A549 (cell line): Measurements from ENCODE around the gene CNTN5. TPM values are rescaled to one million over a fixed set of nuclear protein-coding genes. Genes with fewer than 3 reads are reported as not detected.

Experiments
- ATAC-seq, 2 experiments: fragments of 200-7000 bp in 1 of 2; fragments of >200 bp in 1 of 2; cut with Nextera tagmentation in 1 of 2; cut with Tn5 transposase in 1 of 2; 3 replicates each; pipeline versions ENCODE4 v1.8.0 to v1.9.1; 2018 to 2020; ENCODE audit warnings: mild to moderate bottlenecking in 1 of 2, moderate library complexity in 1 of 2
- CTCF ChIA-PET: fragments of 300-600 bp; sonication (Branson Sonifier 250); formaldehyde crosslinking; extraction: SDS; loops from one replicate; lab custom pipeline; 2021; ENCODE audit warnings: antibody characterized with exemption, inconsistent platforms; lab: Yijun Ruan, JAX
- POLR2A ChIA-PET: fragments of 350-600 bp; formaldehyde crosslinking; extraction: SDS; loops from one replicate; lab custom pipeline; 2021; ENCODE audit warnings: antibody characterized with exemption, inconsistent platforms; lab: Yijun Ruan, JAX
- DNase-seq, 2 experiments: peaks; one replicate each; pipeline versions ENCODE4 v3.0.0 to v3.0.0-alpha.2; 2011 to 2016; ENCODE audit warnings: low read depth in 1 of 2, low spot score in 1 of 2
- FAIRE-seq: peaks from 2 replicates; lab custom pipeline; 2011; peaks lifted over from hg19 to GRCh38; lab: Jason Lieb, UNC
- H3K27ac ChIP-seq, 2 experiments: fragments of >200 bp; sonication (Bioruptor Twin); formaldehyde crosslinking; 3 replicates each; pipeline ENCODE4 v1.5.1; 2016 to 2017
- H3K4me1 ChIP-seq: fragments of >200 bp; sonication (Bioruptor Twin); formaldehyde crosslinking; 3 replicates; pipeline ENCODE4 v1.6.1; 2016
- H3K4me2 ChIP-seq: fragments of >200 bp; sonication (Bioruptor Twin); formaldehyde crosslinking; 3 replicates; pipeline ENCODE4 v1.6.1; 2016
- H3K4me3 ChIP-seq: fragments of >200 bp; sonication (Bioruptor Twin); formaldehyde crosslinking; 3 replicates; pipeline ENCODE4 v1.5.1; 2016
- H3K9me3 ChIP-seq: fragments of >200 bp; sonication (Bioruptor Twin); formaldehyde crosslinking; 3 replicates; pipeline ENCODE4 v1.6.1; 2016
- ATOH8 ChIP-seq: fragments of 250-450 bp; sonication (Bioruptor Pico); IDR thresholded peaks from 2 replicates; pipeline ENCODE4 v1.5.0; 2020; ENCODE audit warnings: low read depth, mild to moderate bottlenecking, moderate library complexity
- CTCF ChIP-seq: fragments of >200 bp; sonication (Bioruptor Twin); formaldehyde crosslinking; IDR thresholded peaks from 3 replicates; pipeline ENCODE4 v1.5.1; 2016
- E2F6 ChIP-seq: IDR thresholded peaks from 2 replicates; pipeline ENCODE4 v1.6.1; 2012; ENCODE audit warnings: low read depth, borderline replicate concordance
- EP300 ChIP-seq, 2 experiments: fragments of >200 bp; sonication (Bioruptor Twin); formaldehyde crosslinking; IDR thresholded peaks; 2 replicates in 1 of 2; 3 replicates in 1 of 2; pipeline ENCODE4 v1.6.1; 2016 to 2017
- ESRRA ChIP-seq: fragments of 150-350 bp; IDR thresholded peaks from 2 replicates; pipeline ENCODE4 v1.6.1; 2014; ENCODE audit warnings: mild to moderate bottlenecking, low read length, borderline replicate concordance
- KDM1A ChIP-seq: fragments of 200-600 bp; sonication (generic); IDR thresholded peaks from 2 replicates; pipeline ENCODE4 v1.6.1; 2016; ENCODE audit warnings: low read depth, mild to moderate bottlenecking
- MAFK ChIP-seq: fragments of 450-650 bp; IDR thresholded peaks from 2 replicates; pipeline ENCODE4 v1.6.1; 2014; ENCODE audit not compliant: partially characterized antibody
- NFE2L2 ChIP-seq: fragments of 150-350 bp; conservative IDR thresholded peaks from 2 replicates; pipeline ENCODE4 v1.6.1; 2014; ENCODE audit warnings: low read length
- NPAS2 ChIP-seq: fragments of 250-450 bp; sonication (Bioruptor Pico); IDR thresholded peaks from 2 replicates; pipeline ENCODE4 v1.8.0; 2022; ENCODE audit warnings: mild to moderate bottlenecking, moderate library complexity, borderline replicate concordance
- POLR2A ChIP-seq: IDR thresholded peaks from 2 replicates; pipeline ENCODE4 v1.6.1; 2012; ENCODE audit warnings: mild to moderate bottlenecking, low read length
- POLR2AphosphoS2 ChIP-seq: conservative IDR thresholded peaks from 2 replicates; pipeline ENCODE4 v1.6.1; 2012; ENCODE audit warnings: low read length, improper control_type of control experiment, inconsistent platforms
- RCOR1 ChIP-seq: fragments of 150-350 bp; IDR thresholded peaks from 2 replicates; pipeline ENCODE4 v1.6.1; 2014; ENCODE audit warnings: antibody characterized with exemption, low read length, low read depth
- SMC3 ChIP-seq: fragments of >200 bp; sonication (Bioruptor Twin); formaldehyde crosslinking; IDR thresholded peaks from 3 replicates; pipeline ENCODE4 v1.6.1; 2018; ENCODE audit warnings: inconsistent platforms
- ZC3H11A ChIP-seq: fragments of 450-650 bp; IDR thresholded peaks from 2 replicates; pipeline ENCODE4 v1.6.1; 2014; ENCODE audit warnings: antibody characterized with exemption, mild to moderate bottlenecking
- ZFP36 ChIP-seq: fragments of 450-650 bp; IDR thresholded peaks from 2 replicates; pipeline ENCODE4 v1.6.1; 2014; ENCODE audit warnings: borderline replicate concordance; ENCODE audit not compliant: partially characterized antibody
- ZSCAN20 ChIP-seq: fragments of 250-450 bp; sonication (Bioruptor Pico); IDR thresholded peaks from 2 replicates; pipeline ENCODE4 v1.8.0; 2022; ENCODE audit warnings: mild to moderate bottlenecking, moderate library complexity
- WGBS: methylation state at CpG from one replicate; pipeline ENCODE4 v1.1.6; 2017; ENCODE audit errors: missing lambda C conversion rate; 5-methylcytosine and 5-hydroxymethylcytosine counted together
- polyA plus RNA-seq, 4 experiments: library from polyadenylated mRNA; depleted of rRNA in 3 of 4; stranded (reverse); fragments of >200 nt; fragmentation: RNase III in 1 of 4; extraction: RNeasy Plus Mini Kit Qiagen cat#74134 plus additional on column Dnase treatment in 1 of 4; gene quantifications; 2 replicates in 3 of 4; 3 replicates in 1 of 4; pipeline ENCODE4 v1.2.3, GENCODE V29; 2011 to 2017

Gene CNTN5
- polyA plus RNA-seq, 2 of the 4 experiments (the other 2 are of a cell fraction), result 0.08 TPM; not detected in 1

GRCh38 chr11:99464985-99465384 is 444.2 kb downstream of the CNTN5 start:
- H3K4me2 ChIP-seq, result no peak overlapping the region
- DNase-seq (no peak), FAIRE-seq (no peak), ATAC-seq (no peak)
- CTCF ChIA-PET, result no interaction called here
- H3K4me1 ChIP-seq, result no peaks in the 10 kb centered on the region
- H3K4me3 ChIP-seq, result no peak overlapping the region
- 39% methylated on average over 2 of the region's 2 CpGs for WGBS
- no peaks in the 10 kb centered on the region for H3K9me3 ChIP-seq
- H3K27ac ChIP-seq, result no peak overlapping the region
- POLR2A ChIA-PET, result no interaction called here
- TF ChIP-seq EP300 (IDR thresholded peaks at IDR 0.05), result no peak
- no peak for TF ChIP-seq ESRRA
- no peak for TF ChIP-seq NFE2L2
- TF ChIP-seq CTCF, result no peak
- no peak for TF ChIP-seq E2F6

GRCh38 chr11:99489581-99489980 is 468.8 kb downstream of the CNTN5 start:
- FAIRE-seq, result no peak
- no peaks in the 10 kb centered on the region for H3K9me3 ChIP-seq
- H3K4me1 ChIP-seq, result no peaks in the 10 kb centered on the region
- no peak overlapping the region for H3K27ac ChIP-seq
- CTCF ChIA-PET, result no interaction called here
- POLR2A ChIA-PET, result no interaction called here
- H3K4me2 ChIP-seq, result no peak overlapping the region
- no peak overlapping the region for H3K4me3 ChIP-seq
- no peak for DNase-seq
- WGBS, result 28% methylated on average over 1 of the region's 1 CpG
- ATAC-seq, result no peak
- TF ChIP-seq ATOH8 (CRISPR knock-in tag), result no peak
- no peak for TF ChIP-seq ZFP36
- no peak for TF ChIP-seq POLR2A

- ChIA-PET POLR2A (no interaction called here), CTCF (no interaction called here)
- Histone ChIP-seq H3K9me3 (no peaks in the 10 kb centered on the region), H3K4me3 (no peak overlapping the region), H3K4me1 (no peaks in the 10 kb centered on the region), H3K27ac (no peak overlapping the region), H3K4me2 (no peak overlapping the region)
- WGBS, result 87% methylated on average over 4 of the region's 4 CpGs
- TF ChIP-seq MAFK (peak; percentile 73), ZC3H11A (no peak)
- DNase-seq (no peak), ATAC-seq (no peak), FAIRE-seq (no peak)
These were observed 473.3 kb downstream of the CNTN5 start for GRCh38 chr11:99494065-99494464.

- ChIA-PET CTCF (no interaction called here), POLR2A (no interaction called here)
- no peak for ATAC-seq
- Histone ChIP-seq H3K9me3 (no peaks in the 10 kb centered on the region), H3K4me2 (no peak overlapping the region), H3K4me3 (no peak overlapping the region)
- WGBS, result 48% methylated on average over 2 of the region's 2 CpGs
- no peak for TF ChIP-seq SMC3
- no peak for TF ChIP-seq RCOR1
- no peak for TF ChIP-seq ATOH8 (CRISPR knock-in tag)
- TF ChIP-seq EP300 (IDR thresholded peaks at IDR 0.05), result no peak
- TF ChIP-seq NPAS2, result no peak
- TF ChIP-seq POLR2AphosphoS2, result no peak
- TF ChIP-seq ZSCAN20, result no peak
- no peak for TF ChIP-seq KDM1A
- TF ChIP-seq, all 56 proteins: peak for 0
- no peak for FAIRE-seq
- no peak overlapping the region for H3K27ac ChIP-seq
- DNase-seq, result no peak
- no peaks in the 10 kb centered on the region for H3K4me1 ChIP-seq
These were observed 480.9 kb downstream of the CNTN5 start for GRCh38 chr11:99501655-99502054.
